ENCODE data around the gene DGKQ.

DNA sequence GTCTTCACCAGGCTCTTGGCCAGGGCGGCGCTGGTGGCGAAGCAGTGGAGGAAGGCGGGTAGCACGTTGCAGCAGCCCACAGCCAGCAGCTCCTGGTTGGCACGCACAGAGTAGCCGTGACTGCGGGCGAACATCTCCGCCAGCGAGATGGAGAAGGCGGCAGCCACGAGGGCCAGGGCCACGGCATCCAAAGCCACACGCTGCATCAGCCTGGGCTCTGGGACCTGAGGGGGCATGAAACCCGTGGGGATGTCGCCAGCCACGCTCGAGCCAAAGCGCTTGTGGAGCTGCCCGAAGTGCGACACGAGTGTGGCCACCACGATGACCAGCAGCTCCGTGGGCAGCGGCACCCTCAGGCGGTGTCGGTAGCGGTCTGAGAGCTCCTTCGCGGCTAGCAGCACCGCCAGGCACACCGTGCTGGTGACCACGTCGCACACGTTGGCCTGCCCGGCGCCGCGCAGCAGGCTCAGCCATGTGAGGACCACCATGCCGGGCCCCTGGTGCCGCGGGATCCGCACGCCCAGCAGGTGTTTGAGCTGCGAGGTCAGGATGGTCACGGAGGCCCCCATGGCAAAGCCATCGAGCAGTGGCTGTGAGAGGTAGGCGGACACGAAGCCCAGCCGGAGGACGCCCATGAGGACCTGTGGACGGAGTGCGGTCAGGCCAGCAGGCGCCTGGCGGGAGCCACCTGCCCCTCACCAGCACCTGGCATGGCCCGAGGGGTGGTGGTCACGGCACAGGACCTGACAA lies 16.5 kb upstream of the DGKQ start:
- TF ChIP-seq CTCF (IDR thresholded peaks at IDR 0.05) (no peak), POLR2AphosphoS5 (IDR thresholded peaks at IDR 0.05; ENCODE audit: low read depth, low read length) (no peak), SIN3A (IDR thresholded peaks at IDR 0.05; ENCODE audit: borderline replicate concordance, insufficient read depth, low read depth, low read length) (no peak)
- TF ChIP-seq, protein P1, sequence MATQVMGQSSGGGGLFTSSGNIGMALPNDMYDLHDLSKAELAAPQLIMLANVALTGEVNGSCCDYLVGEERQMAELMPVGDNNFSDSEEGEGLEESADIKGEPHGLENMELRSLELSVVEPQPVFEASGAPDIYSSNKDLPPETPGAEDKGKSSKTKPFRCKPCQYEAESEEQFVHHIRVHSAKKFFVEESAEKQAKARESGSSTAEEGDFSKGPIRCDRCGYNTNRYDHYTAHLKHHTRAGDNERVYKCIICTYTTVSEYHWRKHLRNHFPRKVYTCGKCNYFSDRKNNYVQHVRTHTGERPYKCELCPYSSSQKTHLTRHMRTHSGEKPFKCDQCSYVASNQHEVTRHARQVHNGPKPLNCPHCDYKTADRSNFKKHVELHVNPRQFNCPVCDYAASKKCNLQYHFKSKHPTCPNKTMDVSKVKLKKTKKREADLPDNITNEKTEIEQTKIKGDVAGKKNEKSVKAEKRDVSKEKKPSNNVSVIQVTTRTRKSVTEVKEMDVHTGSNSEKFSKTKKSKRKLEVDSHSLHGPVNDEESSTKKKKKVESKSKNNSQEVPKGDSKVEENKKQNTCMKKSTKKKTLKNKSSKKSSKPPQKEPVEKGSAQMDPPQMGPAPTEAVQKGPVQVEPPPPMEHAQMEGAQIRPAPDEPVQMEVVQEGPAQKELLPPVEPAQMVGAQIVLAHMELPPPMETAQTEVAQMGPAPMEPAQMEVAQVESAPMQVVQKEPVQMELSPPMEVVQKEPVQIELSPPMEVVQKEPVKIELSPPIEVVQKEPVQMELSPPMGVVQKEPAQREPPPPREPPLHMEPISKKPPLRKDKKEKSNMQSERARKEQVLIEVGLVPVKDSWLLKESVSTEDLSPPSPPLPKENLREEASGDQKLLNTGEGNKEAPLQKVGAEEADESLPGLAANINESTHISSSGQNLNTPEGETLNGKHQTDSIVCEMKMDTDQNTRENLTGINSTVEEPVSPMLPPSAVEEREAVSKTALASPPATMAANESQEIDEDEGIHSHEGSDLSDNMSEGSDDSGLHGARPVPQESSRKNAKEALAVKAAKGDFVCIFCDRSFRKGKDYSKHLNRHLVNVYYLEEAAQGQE (IDR thresholded peaks at IDR 0.05; ENCODE audit: insufficient read depth in 1 of 2, low read depth in 2 of 2, low read length in 1 of 2) = no peak
